GM10266 (cell line): Measurements from ENCODE around the gene FKBP3.

Experiments used
- DNase-seq: peaks from one replicate; pipeline ENCODE4 v3.0.0; 2012; ENCODE audit errors: extremely low spot score
- CTCF ChIP-seq: IDR thresholded peaks from 2 replicates; pipeline ENCODE4 v1.5.1; 2012; ENCODE audit warnings: mild to moderate bottlenecking, low read depth; ENCODE audit not compliant: control insufficient read depth, insufficient read depth; ENCODE audit errors: missing control alignments

FKBP3 gene

DNA sequence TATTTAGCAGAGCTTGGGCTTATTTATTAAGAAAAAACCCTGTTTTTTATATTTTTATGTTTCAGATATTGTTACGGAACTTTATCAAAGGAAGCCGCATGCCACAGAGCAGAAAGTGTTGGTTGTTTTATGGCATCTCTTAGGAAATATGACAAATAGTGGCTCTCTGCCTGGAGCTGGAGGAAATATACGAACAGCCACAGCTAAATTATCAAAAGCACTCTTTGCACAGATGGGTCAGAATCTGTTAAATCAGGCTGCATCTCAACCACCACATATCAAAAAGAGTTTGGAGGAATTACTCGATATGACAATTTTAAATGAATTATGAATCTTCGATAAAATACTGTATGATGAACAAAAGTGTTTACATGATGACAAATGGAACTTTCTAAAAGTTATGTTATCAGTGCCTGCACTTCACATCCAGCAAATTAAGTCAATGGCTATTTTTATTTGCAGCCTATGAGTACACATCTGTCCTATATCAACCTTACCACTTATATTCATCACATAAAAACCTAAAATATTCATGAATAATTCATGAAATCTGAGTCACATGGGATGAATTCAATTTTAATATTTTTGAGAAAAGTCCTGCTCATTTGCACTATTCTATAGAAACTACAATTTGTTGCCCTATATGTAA, 60.9 kb downstream of the FKBP3 start:
- TF ChIP-seq CTCF: no peak
- DNase-seq: no peak

- TF ChIP-seq CTCF: no peak
- no peak for DNase-seq
Observed at GRCh38 chr14:45072126-45072525, 62.2 kb downstream of the FKBP3 start.

DNA sequence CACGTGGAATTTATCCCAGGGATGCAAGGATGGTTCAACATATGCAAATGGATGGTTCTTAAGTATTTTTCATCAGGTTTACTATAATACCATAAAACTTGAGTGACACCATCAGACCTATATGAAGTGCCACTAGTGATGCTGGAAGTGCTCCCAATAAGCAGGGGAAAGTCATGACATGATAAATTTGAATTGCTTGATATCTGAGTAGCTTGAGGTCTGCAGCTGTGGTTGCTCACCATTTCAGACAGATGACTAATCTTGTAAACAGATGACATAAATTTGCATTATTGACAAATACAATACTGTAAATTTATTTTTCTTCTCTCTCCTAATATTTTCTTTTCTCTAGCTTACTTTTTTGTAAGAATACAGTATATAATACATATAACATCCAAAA, 64.1 kb downstream of the FKBP3 start:
- TF ChIP-seq CTCF: no peak
- DNase-seq: no peak

GRCh38 chr14:45068396-45068795, 65.9 kb downstream of the FKBP3 start:
- no peak for TF ChIP-seq CTCF
- DNase-seq: no peak

DNA sequence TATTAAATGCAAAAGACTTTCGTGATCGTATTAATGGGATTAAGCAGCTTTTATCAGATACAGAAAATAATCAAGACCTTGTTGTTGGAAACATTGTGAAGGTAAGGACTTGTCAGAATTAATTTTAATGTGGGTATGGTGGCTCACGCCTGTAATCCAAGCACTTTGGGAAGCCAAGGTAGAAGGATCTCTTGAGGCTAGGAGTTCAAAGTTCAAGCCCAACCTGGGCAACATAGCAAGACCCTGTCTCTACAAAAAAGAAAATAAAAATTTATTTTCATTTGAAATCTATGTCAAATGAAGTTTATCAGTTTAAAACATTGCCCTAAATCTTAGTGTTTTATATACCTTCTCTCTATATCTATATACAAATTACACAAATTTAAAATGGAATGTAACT, 67.6 kb downstream of the FKBP3 start:
- no peak for TF ChIP-seq CTCF
- DNase-seq: no peak

DNA sequence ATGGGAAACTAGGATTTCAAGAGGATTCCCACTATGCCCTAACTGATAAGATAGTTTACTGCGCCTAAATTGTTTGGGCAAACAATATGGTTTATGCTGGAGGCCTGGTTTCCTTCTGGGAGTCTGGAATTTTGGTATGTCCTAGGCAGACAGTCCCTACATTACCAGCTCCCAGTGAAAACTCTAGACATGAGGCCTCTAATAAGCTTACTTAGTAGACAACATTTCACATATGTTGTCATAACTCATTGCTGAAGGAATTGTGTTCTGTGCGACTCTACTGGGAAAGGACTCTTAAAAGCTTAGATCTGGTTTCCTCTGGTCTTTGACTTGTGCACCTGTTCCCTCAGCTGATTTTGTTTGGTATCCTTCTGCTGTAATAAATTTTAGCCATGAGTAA, 68.3 kb downstream of the FKBP3 start:
- DNase-seq: no peak
- TF ChIP-seq CTCF: no peak
